DND-41 (cell line): ENCODE measurements around the gene CHODL.

ENCODE experiments used
- CTCF ChIP-seq: IDR thresholded peaks from 2 replicates; pipeline ENCODE4 v1.5.1; 2012; ENCODE audit warnings: borderline replicate concordance, low read length, moderate library complexity, mild to moderate bottlenecking; ENCODE audit not compliant: poor library complexity, severe bottlenecking; ENCODE audit errors: extremely low read depth
- EZH2 ChIP-seq: IDR thresholded peaks from 3 replicates; pipeline ENCODE4 v1.6.1; 2012; ENCODE audit warnings: borderline replicate concordance, low read depth, mild to moderate bottlenecking, moderate library complexity, low read length, inconsistent platforms; ENCODE audit not compliant: severe bottlenecking

GRCh38 chr21:18222346-18222745 is 22.3 kb upstream of the CHODL start:
- TF ChIP-seq CTCF, result no peak
- TF ChIP-seq EZH2, result no peak
